H1 (cell line): ENCODE data around the gene LTO1. TPM values are rescaled to one million over a fixed set of nuclear protein-coding genes. Genes with fewer than 3 reads are reported as not detected.

Source experiments
- CTCF ChIA-PET: fragments of 300-600 bp; sonication (Branson Sonifier 250); formaldehyde crosslinking; loops from one replicate; lab custom pipeline; 2021; ENCODE audit not compliant: partially characterized antibody; lab: Charles Lee
- POLR2A ChIA-PET: fragments of 300-600 bp; sonication (Branson Sonifier 250); formaldehyde crosslinking; loops from one replicate; lab custom pipeline; 2021; ENCODE audit warnings: inconsistent platforms; ENCODE audit not compliant: partially characterized antibody; lab: Charles Lee
- DNase-seq, 2 experiments: peaks; one replicate each; pipeline versions ENCODE4 v3.0.0 to v3.0.0-alpha.2; 2010 to 2022; ENCODE audit warnings: low spot score in 2 of 2, low read depth in 1 of 2, mixed read lengths in 1 of 2
- FAIRE-seq: peaks from 2 replicates; lab custom pipeline; 2011; peaks lifted over from hg19 to GRCh38; lab: Jason Lieb, UNC
- H2AFZ ChIP-seq: 2 replicates; pipeline ENCODE4 v1.8.1; 2012; ENCODE audit warnings: low read length, inconsistent platforms
- H2AK5ac ChIP-seq: 2 replicates; pipeline ENCODE4 v1.6.1; 2013; ENCODE audit warnings: low read depth, low read length
- H2BK120ac ChIP-seq: replicated peaks from 2 replicates; pipeline ENCODE3; 2013; ENCODE audit warnings: low read depth, low read length, inconsistent platforms
- H2BK12ac ChIP-seq: 2 replicates; pipeline ENCODE4 v1.6.1; 2013; ENCODE audit warnings: low read depth, low read length
- H2BK15ac ChIP-seq: 2 replicates; pipeline ENCODE4 v1.6.1; 2013; ENCODE audit warnings: low read length
- H2BK20ac ChIP-seq: 2 replicates; pipeline ENCODE4 v1.6.1; 2013; ENCODE audit warnings: low read length
- H2BK5ac ChIP-seq: 2 replicates; pipeline ENCODE4 v1.6.1; 2013; ENCODE audit warnings: low read depth, low read length
- H3K14ac ChIP-seq: 2 replicates; pipeline ENCODE4 v1.6.1; 2013; ENCODE audit warnings: inconsistent platforms; ENCODE audit not compliant: insufficient read length
- H3K18ac ChIP-seq: 2 replicates; pipeline ENCODE4 v1.6.1; 2013; ENCODE audit warnings: low read length; ENCODE audit errors: extremely low read depth
- H3K23ac ChIP-seq: 2 replicates; pipeline ENCODE4 v1.6.1; 2013; ENCODE audit warnings: inconsistent platforms; ENCODE audit not compliant: insufficient read length
- H3K23me2 ChIP-seq: 2 replicates; pipeline ENCODE4 v1.6.1; 2013; ENCODE audit warnings: low read depth, low read length
- H3K27ac ChIP-seq: 2 replicates; pipeline ENCODE4 v1.6.1; 2011; ENCODE audit warnings: low read depth, low read length, inconsistent platforms
- H3K27me3 ChIP-seq, 4 experiments: replicated peaks in 1 of 4; 1 replicate in 1 of 4; 2 replicates in 3 of 4; pipeline versions ENCODE4 v1.6.1 to v1.8.1; 2011 to 2013; ENCODE audit warnings: low read length in 3 of 4, mild to moderate bottlenecking in 3 of 4, inconsistent platforms in 2 of 4, mixed read lengths in 2 of 4, moderate library complexity in 1 of 4; ENCODE audit not compliant: control insufficient read depth in 3 of 4, insufficient read depth in 3 of 4; ENCODE audit errors: extremely low read depth in 1 of 4
- H3K36me3 ChIP-seq, 4 experiments: 2 replicates each; pipeline versions ENCODE4 v1.6.1 to v1.8.1; 2011 to 2013; ENCODE audit warnings: mild to moderate bottlenecking in 4 of 4, low read length in 3 of 4, moderate library complexity in 2 of 4, control low read depth in 1 of 4, inconsistent platforms in 1 of 4; ENCODE audit not compliant: insufficient read depth in 4 of 4, control insufficient read depth in 2 of 4
- H3K4ac ChIP-seq: replicated peaks from 2 replicates; pipeline ENCODE3; 2013; ENCODE audit warnings: low read length, low read depth, mixed read lengths, inconsistent platforms; ENCODE audit not compliant: insufficient read length
- H3K4me1 ChIP-seq, 4 experiments: replicated peaks in 1 of 4; 1 replicate in 1 of 4; 2 replicates in 3 of 4; pipeline versions ENCODE4 v1.6.1 to v1.8.1; 2011 to 2013; ENCODE audit warnings: low read length in 3 of 4, inconsistent platforms in 2 of 4, mixed read lengths in 1 of 4; ENCODE audit not compliant: insufficient read depth in 4 of 4, control insufficient read depth in 3 of 4
- H3K4me2 ChIP-seq, 2 experiments: 2 replicates each; pipeline versions ENCODE4 v1.6.1 to v1.8.1; 2011 to 2013; ENCODE audit warnings: low read depth in 2 of 2, low read length in 2 of 2, control low read depth in 1 of 2, inconsistent platforms in 1 of 2, mild to moderate bottlenecking in 1 of 2; ENCODE audit not compliant: insufficient read depth in 1 of 2
- H3K4me3 ChIP-seq, 4 experiments: fragments of 200-600, 300-600 bp in 1 of 4; sonication (generic), shearing (Covaris generic), sonication (Bioruptor Twin) in 1 of 4; 2 replicates each; pipeline versions ENCODE4 v1.5.1 to v1.8.1; 2011 to 2016; ENCODE audit warnings: low read length in 4 of 4, low read depth in 3 of 4, control low read depth in 2 of 4, inconsistent platforms in 2 of 4, mild to moderate bottlenecking in 2 of 4, mixed read lengths in 1 of 4, moderate library complexity in 1 of 4; ENCODE audit not compliant: insufficient read depth in 2 of 4; ENCODE audit errors: extremely low read depth in 1 of 4
- H3K56ac ChIP-seq: replicated peaks from 2 replicates; pipeline ENCODE3; 2013; ENCODE audit warnings: low read depth, mild to moderate bottlenecking, mixed read lengths, low read length, inconsistent platforms; ENCODE audit not compliant: insufficient read length
- H3K79me1 ChIP-seq: 2 replicates; pipeline ENCODE4 v1.6.1; 2013; ENCODE audit warnings: low read depth, low read length, control low read depth
- H3K79me2 ChIP-seq, 2 experiments: 2 replicates each; pipeline versions ENCODE4 v1.6.1 to v1.8.1; 2012 to 2013; ENCODE audit warnings: low read length in 2 of 2, mild to moderate bottlenecking in 2 of 2, inconsistent platforms in 1 of 2; ENCODE audit not compliant: insufficient read depth in 2 of 2, control insufficient read depth in 1 of 2
- H3K9ac ChIP-seq, 4 experiments: replicated peaks in 1 of 4; 1 replicate in 1 of 4; 2 replicates in 3 of 4; pipeline versions ENCODE4 v1.6.1 to v1.8.1; 2011 to 2013; ENCODE audit warnings: low read depth in 3 of 4, low read length in 3 of 4, control low read depth in 2 of 4, mild to moderate bottlenecking in 2 of 4, moderate library complexity in 2 of 4, inconsistent platforms in 1 of 4; ENCODE audit errors: extremely low read depth in 1 of 4
- H3K9me3 ChIP-seq, 2 experiments: 2 replicates each; pipeline versions ENCODE4 v1.6.1 to v1.8.1; 2012 to 2013; ENCODE audit warnings: mild to moderate bottlenecking in 2 of 2, moderate library complexity in 2 of 2, control low read depth in 1 of 2, inconsistent platforms in 1 of 2, low read depth in 1 of 2, low read length in 1 of 2, mixed read lengths in 1 of 2; ENCODE audit not compliant: insufficient read depth in 2 of 2
- H4K20me1 ChIP-seq, 2 experiments: replicated peaks in 1 of 2; 2 replicates each; pipeline versions ENCODE3 to v1.8.1; 2011 to 2013; ENCODE audit warnings: inconsistent platforms in 2 of 2, low read length in 2 of 2, mild to moderate bottlenecking in 1 of 2; ENCODE audit not compliant: insufficient read depth in 2 of 2, control insufficient read depth in 1 of 2
- H4K5ac ChIP-seq: 2 replicates; pipeline ENCODE4 v1.6.1; 2013; ENCODE audit warnings: low read length, low read depth, mixed read lengths, inconsistent platforms; ENCODE audit not compliant: insufficient read length
- H4K8ac ChIP-seq: 2 replicates; pipeline ENCODE4 v1.8.0; 2013; ENCODE audit warnings: mild to moderate bottlenecking, moderate library complexity, low read length, inconsistent platforms; ENCODE audit not compliant: insufficient read depth; ENCODE audit errors: extremely low read depth
- H4K91ac ChIP-seq: replicated peaks from 2 replicates; pipeline ENCODE3; 2013; ENCODE audit warnings: low read length, mixed read lengths, inconsistent platforms; ENCODE audit not compliant: insufficient read length
- POLR2A ChIP-seq, 2 experiments: IDR thresholded peaks; 1 replicate in 1 of 2; 2 replicates in 1 of 2; pipeline ENCODE4 v1.6.1; 2011; ENCODE audit warnings: low read depth in 2 of 2, low read length in 2 of 2, mild to moderate bottlenecking in 2 of 2; ENCODE audit errors: control extremely low read depth in 1 of 2
- RNF2 ChIP-seq: fragments of 200-900, 300-1000 bp; sonication (generic); IDR thresholded peaks from 2 replicates; pipeline ENCODE4 v1.7.1; 2016; ENCODE audit warnings: borderline replicate concordance, low read depth, mild to moderate bottlenecking, antibody characterized with exemption, low read length; ENCODE audit not compliant: poor library complexity, severe bottlenecking; ENCODE audit errors: missing control alignments
- TAF1 ChIP-seq: IDR thresholded peaks from 2 replicates; pipeline ENCODE4 v1.6.1; 2011; ENCODE audit warnings: mild to moderate bottlenecking, low read depth, low read length
- TAF7 ChIP-seq: optimal IDR thresholded peaks from 2 replicates; pipeline ENCODE3; 2011; ENCODE audit warnings: low read depth, mild to moderate bottlenecking, inconsistent platforms, low read length, moderate library complexity, borderline replicate concordance
- WGBS, 2 experiments: shearing (Covaris generic) in 1 of 2; methylation state at CpG; one replicate each; pipeline versions ENCODE4 v1.1.6 to v1.1.7; 2013 to 2015; ENCODE audit warnings: low lambda C conversion rate in 2 of 2, mixed read lengths in 2 of 2, inconsistent platforms in 1 of 2, low coverage in 1 of 2, missing lambda C conversion rate in 1 of 2; ENCODE audit not compliant: insufficient replicate concordance in 2 of 2, insufficient coverage in 1 of 2, insufficient read length in 1 of 2; ENCODE audit errors: extremely low coverage in 1 of 2, missing lambda C conversion rate in 1 of 2; 5-methylcytosine and 5-hydroxymethylcytosine counted together
- polyA plus RNA-seq, 7 experiments: library from polyadenylated mRNA; depleted of rRNA in 3 of 7; stranded (reverse) in 5 of 7; unstranded in 2 of 7; fragments of >200 nt in 5 of 7; fragments of 200-250 nt in 2 of 7; gene quantifications; 1 replicate in 5 of 7; 2 replicates in 1 of 7; 4 replicates in 1 of 7; pipeline versions ENCODE4 v1.2.1 to v1.2.3, GENCODE V29; 2011 to 2013; ENCODE audit warnings: missing spikeins in 2 of 7, mixed read lengths in 2 of 7
- total RNA-seq: library from RNA; stranded (reverse); fragmentation: NEBNext Ultra II Directional; extraction: Animal tissue kit (Norgen Biotek cat#: 25700); gene quantifications from 2 replicates; pipeline ENCODE4 v1.2.1, GENCODE V29; 2021

LTO1 gene
- total and polyA plus RNA-seq, 2 of the 8 experiments (the other 6 are each of a cell fraction or from before 2014, with no cell fraction given), result 15.4 to 21.3 TPM

- no peak overlapping the region for H3K14ac ChIP-seq
- peak overlapping the region; percentile 84 for H2BK5ac ChIP-seq
- peak overlapping the region; percentile 93 for H3K18ac ChIP-seq
- H4K20me1 ChIP-seq, result peaks cover 0 to 2% of the 10 kb centered on the region in 2 experiments
- peak overlapping the region; percentile 99 for H4K91ac ChIP-seq
- WGBS, 2 experiments, result 2% methylated on average over 44 of the region's 67 CpGs; no CpG with 5 or more reads in 1 of the 2 experiments
- H3K4me1 ChIP-seq, result peaks cover 4 to 17% (median 10%) of the 10 kb centered on the region in 4 experiments
- H3K9ac ChIP-seq, result peak overlapping the region in 3 of 4 experiments; percentile 42 to 53 (median 48); a peak in 5 of 7 replicates
- FAIRE-seq (no peak), DNase-seq (no peak)
- H3K4me3 ChIP-seq, result peak overlapping the region; percentile 45 to 97 (median 49)
- ChIA-PET CTCF (no interaction called here), POLR2A (interaction anchor here (0.7 to 13.2 kb wide), 24 partner anchors 9 to 514 kb away, joined by 3 to 197 read pairs (median 4); partner anchors contain the start of gene MYEOV)
- peak overlapping the region; percentile 73 for H3K56ac ChIP-seq
- H3K9me3 ChIP-seq, result no peaks in the 10 kb centered on the region
- H4K5ac ChIP-seq, result peak overlapping the region; percentile 80
- no peaks in the 10 kb centered on the region for H3K79me1 ChIP-seq
- H3K27ac ChIP-seq, result 0 out of 2 replicates have a peak overlapping the region, but pooled peaks have one; percentile 16
- peak overlapping the region; percentile 27 for H3K4ac ChIP-seq
- H2BK20ac ChIP-seq, result no peak overlapping the region; the same call in 1 of the 2 replicates
- H3K23me2 ChIP-seq, result peaks cover 28% of the 10 kb centered on the region
- H3K23ac ChIP-seq, result no peak overlapping the region
- H3K4me2 ChIP-seq, result peak overlapping the region; percentile 80 to 92
- H2AFZ ChIP-seq, result no peak overlapping the region
- H2BK12ac ChIP-seq, result peak overlapping the region; percentile 94
- H2BK120ac ChIP-seq, result peak overlapping the region; percentile 72
- 0 out of 2 replicates have a peak overlapping the region, but pooled peaks have one; percentile 46 for H2BK15ac ChIP-seq
- TF ChIP-seq TAF1 (no peak), POLR2A (IDR thresholded peaks at IDR 0.05; ENCODE audit: control extremely low read depth in 1 of 2, low read depth in 2 of 2, low read length in 2 of 2) (peak in 1 of 2 experiments; percentile 13; a peak in 1 of 3 replicates), TAF7 (peak; percentile 18), RNF2 (peak; percentile 45)
- no peaks in the 10 kb centered on the region for H3K36me3 ChIP-seq
- peak overlapping the region; percentile 53; the same call in 1 of the 2 replicates for H2AK5ac ChIP-seq
- H3K79me2 ChIP-seq, result peaks cover 0 to 11% of the 10 kb centered on the region in 2 experiments; a peak in 1 of 4 replicates
- peaks cover 0 to 34% (median 22%) of the 10 kb centered on the region in 4 experiments; a peak in 5 of 7 replicates for H3K27me3 ChIP-seq
- peak overlapping the region; percentile 97 for H4K8ac ChIP-seq
Observed at GRCh38 chr11:69637198-69637940, 37.8 kb downstream of the LTO1 start.
